Loucy (cell line): ENCODE measurements around the gene PROM2.

ENCODE experiments used
- EZH2phosphoT487 ChIP-seq: fragments of 200-600 bp; IDR thresholded peaks from 2 replicates; pipeline ENCODE4 v1.6.1; 2018; ENCODE audit warnings: antibody characterized with exemption, mild to moderate bottlenecking, moderate library complexity, borderline replicate concordance
- TF ChIP-seq, protein P1 (sequence below): fragments of 200-600 bp; sonication (generic); conservative IDR thresholded peaks from 2 replicates; pipeline ENCODE4 v1.5.1; 2014; ENCODE audit warnings: mild to moderate bottlenecking, antibody characterized with exemption, low read length

DNA sequence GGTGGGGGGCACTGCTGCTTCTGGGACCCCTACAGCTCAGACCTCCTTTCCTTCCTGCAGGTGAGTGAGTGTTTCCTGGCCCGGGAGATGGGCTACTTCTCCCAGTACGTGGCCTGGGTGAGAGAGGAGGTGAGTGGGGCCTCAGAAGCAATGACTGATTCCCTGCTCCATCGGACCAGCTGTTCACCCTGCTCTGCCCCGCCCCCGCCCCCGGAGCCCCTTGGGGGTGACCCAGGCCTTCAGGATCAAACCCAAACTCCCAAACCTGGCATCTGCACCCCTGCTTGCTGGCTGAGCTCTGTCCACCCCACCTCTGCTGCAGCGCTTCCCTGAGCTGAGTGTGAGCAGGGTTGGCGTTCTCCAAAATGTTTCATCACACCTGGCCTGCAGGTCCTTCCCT is 13.1 kb downstream of the PROM2 start:
- TF ChIP-seq, protein P1, sequence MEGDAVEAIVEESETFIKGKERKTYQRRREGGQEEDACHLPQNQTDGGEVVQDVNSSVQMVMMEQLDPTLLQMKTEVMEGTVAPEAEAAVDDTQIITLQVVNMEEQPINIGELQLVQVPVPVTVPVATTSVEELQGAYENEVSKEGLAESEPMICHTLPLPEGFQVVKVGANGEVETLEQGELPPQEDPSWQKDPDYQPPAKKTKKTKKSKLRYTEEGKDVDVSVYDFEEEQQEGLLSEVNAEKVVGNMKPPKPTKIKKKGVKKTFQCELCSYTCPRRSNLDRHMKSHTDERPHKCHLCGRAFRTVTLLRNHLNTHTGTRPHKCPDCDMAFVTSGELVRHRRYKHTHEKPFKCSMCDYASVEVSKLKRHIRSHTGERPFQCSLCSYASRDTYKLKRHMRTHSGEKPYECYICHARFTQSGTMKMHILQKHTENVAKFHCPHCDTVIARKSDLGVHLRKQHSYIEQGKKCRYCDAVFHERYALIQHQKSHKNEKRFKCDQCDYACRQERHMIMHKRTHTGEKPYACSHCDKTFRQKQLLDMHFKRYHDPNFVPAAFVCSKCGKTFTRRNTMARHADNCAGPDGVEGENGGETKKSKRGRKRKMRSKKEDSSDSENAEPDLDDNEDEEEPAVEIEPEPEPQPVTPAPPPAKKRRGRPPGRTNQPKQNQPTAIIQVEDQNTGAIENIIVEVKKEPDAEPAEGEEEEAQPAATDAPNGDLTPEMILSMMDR = no peak
- no peak for TF ChIP-seq EZH2phosphoT487
